Breast epithelium (tissue), 3 donors: ENCODE data around the gene MAD1L1.

Source experiments
- POLR2AphosphoS5 ChIP-seq, 3 donors: sonication (generic); formaldehyde crosslinking; IDR thresholded peaks; one replicate each; pipeline ENCODE4 v1.6.1; 2017; ENCODE audit warnings: antibody characterized with exemption in 3 of 3
- TF ChIP-seq, protein P1 (sequence below), 3 donors: fragments of 450-650 bp; IDR thresholded peaks; one replicate each; pipeline ENCODE4 v1.5.1; 2016 to 2017; ENCODE audit warnings: antibody characterized with exemption in 3 of 3, mild to moderate bottlenecking in 3 of 3, moderate library complexity in 3 of 3

DNA sequence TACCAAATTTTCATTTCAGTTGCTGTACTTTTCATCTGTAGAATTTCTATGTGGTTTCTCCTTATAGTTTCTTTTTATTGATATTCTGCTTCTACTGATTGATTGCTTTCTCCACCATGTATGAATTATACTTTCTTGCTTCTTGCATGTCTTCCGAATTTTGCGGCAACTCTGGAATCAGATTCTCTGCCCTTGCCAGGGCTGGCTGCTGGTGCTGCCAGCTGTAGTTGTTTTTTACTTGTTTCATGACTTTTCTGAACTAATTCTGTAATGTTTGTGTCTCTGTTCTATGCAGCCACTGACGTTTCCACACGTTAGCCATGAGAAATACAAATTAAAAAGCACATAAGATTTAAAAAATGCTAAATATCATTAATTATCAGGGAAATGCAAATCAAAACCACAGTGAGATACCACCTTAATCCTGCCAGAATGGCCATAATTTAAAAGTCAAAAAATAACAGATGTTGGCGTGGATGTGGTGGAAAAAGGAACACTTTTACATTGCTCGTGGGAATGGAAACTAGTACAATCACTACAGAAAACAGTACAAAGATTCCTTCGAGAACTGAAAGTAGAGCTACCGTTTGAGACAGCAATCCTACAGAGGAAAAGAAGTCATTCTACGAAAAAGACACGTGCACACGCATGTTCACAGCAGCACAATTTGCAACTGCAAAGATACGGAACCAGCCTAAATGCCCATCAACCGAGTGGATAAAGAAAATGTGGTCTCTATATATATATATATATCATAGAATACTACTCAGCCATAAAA is 51.5 kb downstream of the MAD1L1 start:
- TF ChIP-seq POLR2AphosphoS5 (IDR thresholded peaks at IDR 0.05), result no peak
- TF ChIP-seq, protein P1, sequence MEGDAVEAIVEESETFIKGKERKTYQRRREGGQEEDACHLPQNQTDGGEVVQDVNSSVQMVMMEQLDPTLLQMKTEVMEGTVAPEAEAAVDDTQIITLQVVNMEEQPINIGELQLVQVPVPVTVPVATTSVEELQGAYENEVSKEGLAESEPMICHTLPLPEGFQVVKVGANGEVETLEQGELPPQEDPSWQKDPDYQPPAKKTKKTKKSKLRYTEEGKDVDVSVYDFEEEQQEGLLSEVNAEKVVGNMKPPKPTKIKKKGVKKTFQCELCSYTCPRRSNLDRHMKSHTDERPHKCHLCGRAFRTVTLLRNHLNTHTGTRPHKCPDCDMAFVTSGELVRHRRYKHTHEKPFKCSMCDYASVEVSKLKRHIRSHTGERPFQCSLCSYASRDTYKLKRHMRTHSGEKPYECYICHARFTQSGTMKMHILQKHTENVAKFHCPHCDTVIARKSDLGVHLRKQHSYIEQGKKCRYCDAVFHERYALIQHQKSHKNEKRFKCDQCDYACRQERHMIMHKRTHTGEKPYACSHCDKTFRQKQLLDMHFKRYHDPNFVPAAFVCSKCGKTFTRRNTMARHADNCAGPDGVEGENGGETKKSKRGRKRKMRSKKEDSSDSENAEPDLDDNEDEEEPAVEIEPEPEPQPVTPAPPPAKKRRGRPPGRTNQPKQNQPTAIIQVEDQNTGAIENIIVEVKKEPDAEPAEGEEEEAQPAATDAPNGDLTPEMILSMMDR (IDR thresholded peaks at IDR 0.05), result no peak
